HCT116 (cell line): ENCODE data around the gene RNF151.

Experiments
- CTCF ChIP-seq, 3 experiments: fragments of 200-600 bp in 1 of 3; sonication (generic) in 1 of 3; IDR thresholded peaks in 2 of 3; conservative IDR thresholded peaks in 1 of 3; 2 replicates each; pipeline ENCODE4 v1.5.1; 2012 to 2017; ENCODE audit warnings: low read depth in 2 of 3, low read length in 2 of 3, antibody characterized with exemption in 1 of 3, borderline replicate concordance in 1 of 3, control low read depth in 1 of 3, mild to moderate bottlenecking in 1 of 3, mixed read lengths in 1 of 3, mixed run types in 1 of 3, moderate library complexity in 1 of 3; ENCODE audit not compliant: insufficient read depth in 1 of 3
- EGR1 ChIP-seq: IDR thresholded peaks from 2 replicates; pipeline ENCODE4 v1.6.1; 2012; ENCODE audit warnings: low read depth
- JUND ChIP-seq: IDR thresholded peaks from 2 replicates; pipeline ENCODE4 v1.6.1; 2012
- MAX ChIP-seq: IDR thresholded peaks from 2 replicates; pipeline ENCODE4 v1.6.1; 2012
- POLR2A ChIP-seq: IDR thresholded peaks from 2 replicates; pipeline ENCODE4 v1.7.0; 2011; ENCODE audit warnings: borderline replicate concordance; ENCODE audit not compliant: insufficient read depth, insufficient read length; ENCODE audit errors: extremely low read depth
- POLR2AphosphoS5 ChIP-seq: IDR thresholded peaks from 2 replicates; pipeline ENCODE4 v1.6.1; 2011; ENCODE audit warnings: mild to moderate bottlenecking, low read depth, low read length, moderate library complexity
- REST ChIP-seq: IDR thresholded peaks from 2 replicates; pipeline ENCODE4 v1.6.1; 2012; ENCODE audit warnings: low read depth
- SP1 ChIP-seq: IDR thresholded peaks from 2 replicates; pipeline ENCODE4 v1.6.1; 2012; ENCODE audit warnings: low read depth
- TCF7L2 ChIP-seq: IDR thresholded peaks from 2 replicates; pipeline ENCODE4 v1.7.0; 2011; ENCODE audit warnings: borderline replicate concordance, inconsistent platforms; ENCODE audit not compliant: insufficient read depth, insufficient read length; ENCODE audit errors: extremely low read depth

GRCh38 chr16:1924095-1924494 is 42.6 kb upstream of the RNF151 start:
- no peak for TF ChIP-seq TCF7L2
- TF ChIP-seq POLR2A, result no peak
- TF ChIP-seq POLR2AphosphoS5, result no peak
- TF ChIP-seq MAX, result no peak
- no peak for TF ChIP-seq REST
- no peak for TF ChIP-seq SP1
- TF ChIP-seq CTCF (IDR thresholded peaks at IDR 0.05 in 2 of 3, conservative IDR thresholded peaks at IDR 0.05 in 1 of 3; ENCODE audit: borderline replicate concordance in 1 of 3, insufficient read depth in 1 of 3, low read depth in 2 of 3, low read length in 2 of 3), result no peak
- no peak for TF ChIP-seq EGR1
- no peak for TF ChIP-seq JUND
